Measurements from ENCODE around the gene STRN4. TPM values are rescaled to one million over a fixed set of nuclear protein-coding genes. Genes with fewer than 3 reads are reported as not detected.
A peak's percentile ranks its signal among the peaks of the same experiment; 100 is the strongest.

STRN4 gene
- total RNA-seq, 1 experiment from 2014 or later, result 107 TPM

- Histone ChIP-seq H2AFZ (ENCODE audit: low read depth, low read length, poor library complexity, severe bottlenecking) (no peak overlapping the region), H3K4me1 (ENCODE audit: control insufficient read depth in 1 of 2, insufficient read depth in 2 of 2, low read length in 2 of 2) (peaks cover 0 to 13% of the 10 kb centered on the region in 2 experiments; a peak in 3 of 4 replicates), H3K9me3 (ENCODE audit: control insufficient read depth in 1 of 2, insufficient read depth in 1 of 2, low read depth in 1 of 2, low read length in 2 of 2) (no peaks in the 10 kb centered on the region), H3K79me2 (ENCODE audit: insufficient read depth, low read length) (peaks cover 49% of the 10 kb centered on the region), H3K9ac (ENCODE audit: low read length) (no peak overlapping the region), H3K27me3 (ENCODE audit: insufficient read depth, low read length) (no peaks in the 10 kb centered on the region), H3K4me2 (ENCODE audit: low read length) (no peak overlapping the region), H3K27ac (ENCODE audit: low read depth, low read length) (no peak overlapping the region), H3K4me3 (replicated peaks in 1 of 2; ENCODE audit: low read depth in 1 of 2, low read length in 2 of 2) (no peak overlapping the region), H3K36me3 (ENCODE audit: control insufficient read depth in 1 of 2, insufficient read depth in 2 of 2, low read length in 2 of 2) (peaks cover 45 to 50% of the 10 kb centered on the region in 2 experiments), H4K20me1 (ENCODE audit: insufficient read depth) (peaks cover 11% of the 10 kb centered on the region; the same call in 1 of the 2 replicates), H3K9me2 (ENCODE audit: insufficient read depth) (no peaks in the 10 kb centered on the region)
- POLR2A ChIA-PET, result interaction anchor here (0.6 to 1.1 kb wide), 2 partner anchors 11 to 53 kb away, joined by 3 to 4 read pairs; partner anchors contain the start of gene SLC1A5
- ATAC-seq, result peak; percentile 67
- intact Hi-C loops (cut with micrococcal nuclease), result no loop called here
- RAD21 ChIA-PET (ENCODE audit: low non-redundant PET in 1 of 2, low total read pairs in 2 of 2, uncharacterized antibody in 2 of 2, unreplicated experiment in 2 of 2), result interaction anchor here in 1 of 2 experiments (1.0 kb wide), 1 partner anchor 52 kb away, joined by 7 read pairs; no protein-coding TSS in a partner anchor
- DNase-seq (ENCODE audit: low read depth, low spot score), result no peak
- TF ChIP-seq, protein P1, sequence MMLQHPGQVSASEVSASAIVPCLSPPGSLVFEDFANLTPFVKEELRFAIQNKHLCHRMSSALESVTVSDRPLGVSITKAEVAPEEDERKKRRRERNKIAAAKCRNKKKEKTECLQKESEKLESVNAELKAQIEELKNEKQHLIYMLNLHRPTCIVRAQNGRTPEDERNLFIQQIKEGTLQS (IDR thresholded peaks at IDR 0.05), result no peak
- TF ChIP-seq ZNF274 (IDR thresholded peaks at IDR 0.05; ENCODE audit: low read depth, low read length) (no peak), JUND (IDR thresholded peaks at IDR 0.05) (no peak), EGR1 (IDR thresholded peaks at IDR 0.05; ENCODE audit: low read depth) (no peak), YY1 (IDR thresholded peaks at IDR 0.05; ENCODE audit: extremely low read depth, insufficient replicate concordance, low read depth, low read length) (no peak), POLR2AphosphoS5 (IDR thresholded peaks at IDR 0.05; ENCODE audit: low read depth, low read length) (no peak)
- TF ChIP-seq, protein P2, sequence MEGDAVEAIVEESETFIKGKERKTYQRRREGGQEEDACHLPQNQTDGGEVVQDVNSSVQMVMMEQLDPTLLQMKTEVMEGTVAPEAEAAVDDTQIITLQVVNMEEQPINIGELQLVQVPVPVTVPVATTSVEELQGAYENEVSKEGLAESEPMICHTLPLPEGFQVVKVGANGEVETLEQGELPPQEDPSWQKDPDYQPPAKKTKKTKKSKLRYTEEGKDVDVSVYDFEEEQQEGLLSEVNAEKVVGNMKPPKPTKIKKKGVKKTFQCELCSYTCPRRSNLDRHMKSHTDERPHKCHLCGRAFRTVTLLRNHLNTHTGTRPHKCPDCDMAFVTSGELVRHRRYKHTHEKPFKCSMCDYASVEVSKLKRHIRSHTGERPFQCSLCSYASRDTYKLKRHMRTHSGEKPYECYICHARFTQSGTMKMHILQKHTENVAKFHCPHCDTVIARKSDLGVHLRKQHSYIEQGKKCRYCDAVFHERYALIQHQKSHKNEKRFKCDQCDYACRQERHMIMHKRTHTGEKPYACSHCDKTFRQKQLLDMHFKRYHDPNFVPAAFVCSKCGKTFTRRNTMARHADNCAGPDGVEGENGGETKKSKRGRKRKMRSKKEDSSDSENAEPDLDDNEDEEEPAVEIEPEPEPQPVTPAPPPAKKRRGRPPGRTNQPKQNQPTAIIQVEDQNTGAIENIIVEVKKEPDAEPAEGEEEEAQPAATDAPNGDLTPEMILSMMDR (IDR thresholded peaks at IDR 0.05 in 2 of 3, conservative IDR thresholded peaks at IDR 0.05 in 1 of 3; ENCODE audit: borderline replicate concordance in 1 of 3, insufficient read depth in 1 of 3, low read depth in 2 of 3, low read length in 2 of 3), result no peak
- no TSS peak for BruUV-seq (replicated peaks)
- CTCF ChIA-PET, result interaction anchor here (0.9 kb wide), 1 partner anchor 11 kb away, joined by 3 read pairs; no protein-coding TSS in a partner anchor
These were observed 31.0 kb upstream of the STRN4 start for GRCh38 chr19:46776927-46777911.
